GM19240 (cell line): ENCODE results near the gene HABP2.

Experiments used
- DNase-seq: peaks from one replicate; pipeline ENCODE4 v3.0.0; 2011; ENCODE audit warnings: low spot score; ENCODE audit not compliant: insufficient read length

HABP2 gene

DNA sequence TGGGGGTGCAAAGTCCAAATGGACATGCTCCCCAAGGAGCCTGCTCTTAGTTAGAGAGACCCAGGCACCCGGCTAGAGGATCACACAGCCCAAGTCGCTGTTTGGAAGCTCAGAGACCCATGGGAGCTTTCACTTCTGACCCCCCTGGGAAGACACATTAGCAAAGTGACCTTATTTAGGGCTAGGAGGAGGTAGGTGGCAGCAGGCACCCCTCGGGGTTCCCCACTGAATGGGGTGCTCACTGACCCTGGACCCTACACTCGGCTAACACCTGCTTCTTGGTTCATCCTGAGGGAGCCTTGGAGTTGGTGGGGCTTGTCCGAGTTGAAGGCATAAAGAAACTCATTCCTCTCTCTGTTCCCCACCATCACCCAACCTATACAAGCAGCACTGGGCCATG is 27.1 kb upstream of the HABP2 start:
- DNase-seq = no peak

DNA sequence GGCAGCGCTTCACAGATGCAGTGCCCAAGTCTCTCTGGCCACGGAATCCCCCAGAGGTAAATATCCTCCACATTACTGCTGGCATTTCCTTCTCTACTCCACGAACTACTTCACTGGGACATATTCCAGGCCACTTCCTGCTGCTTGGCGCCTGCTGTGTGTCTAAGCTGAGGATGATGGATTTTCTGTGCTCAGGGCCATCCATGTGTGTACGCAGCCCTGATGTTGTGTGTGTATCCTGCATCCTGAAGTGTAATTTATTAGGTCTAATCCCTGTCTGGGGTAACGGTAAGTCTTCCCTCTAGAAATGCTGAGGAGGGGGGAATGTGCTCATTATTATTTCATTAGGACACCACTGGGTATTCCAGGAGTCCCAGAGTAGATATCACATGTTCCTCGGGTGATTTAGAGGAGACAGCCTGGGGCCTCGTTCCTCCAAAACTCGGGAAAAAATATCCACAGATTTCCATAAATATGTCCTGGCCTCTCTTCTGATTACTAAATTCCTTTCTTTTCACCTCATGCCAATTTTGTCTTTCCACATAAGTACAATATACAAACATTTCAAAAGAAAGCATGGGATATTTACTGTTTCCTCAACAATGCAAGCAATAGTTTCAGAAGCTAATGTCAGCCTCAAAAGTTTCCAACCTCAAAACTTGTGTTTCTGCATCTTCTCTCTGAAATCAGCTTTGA is 25.5 kb upstream of the HABP2 start:
- DNase-seq = no peak

DNA sequence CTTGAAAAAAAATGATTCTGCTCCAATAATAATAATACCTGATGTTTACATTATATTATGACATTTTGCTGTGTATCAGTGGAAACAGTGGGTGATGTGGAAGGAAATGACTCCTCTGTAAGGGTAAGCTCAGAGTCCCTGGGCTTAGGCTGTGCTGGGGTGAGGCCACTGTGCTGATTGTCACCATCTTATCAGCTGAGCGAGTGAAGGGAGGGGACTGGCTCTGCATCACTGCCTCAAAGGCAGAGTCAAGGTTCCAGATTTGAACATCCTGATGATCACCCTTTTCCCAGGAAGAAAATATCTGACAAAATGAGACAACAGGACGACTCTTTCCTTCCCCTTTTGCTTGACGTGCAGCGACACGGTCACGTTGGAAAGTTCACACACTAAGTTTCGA is 24.0 kb upstream of the HABP2 start:
- DNase-seq = no peak

DNA sequence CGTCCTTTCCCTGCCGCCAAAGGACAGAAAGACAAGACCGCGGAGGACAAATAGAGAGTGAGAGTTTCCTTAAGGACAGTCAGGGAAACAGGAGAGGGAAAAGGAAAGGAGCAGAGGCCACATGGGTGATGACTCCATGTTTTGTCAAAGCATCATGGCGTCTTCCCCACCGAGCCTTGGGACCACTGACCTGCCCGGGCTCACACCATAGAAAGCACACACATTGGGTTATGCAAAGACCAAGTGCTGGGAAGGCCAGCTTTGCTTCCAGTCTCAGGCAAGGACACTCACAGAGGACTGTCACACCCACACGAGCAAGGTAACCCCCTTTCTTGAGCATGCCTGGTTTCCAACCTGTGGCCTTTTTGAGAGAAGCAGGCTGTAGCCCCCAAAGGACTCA is 23.3 kb upstream of the HABP2 start:
- no peak for DNase-seq

DNA sequence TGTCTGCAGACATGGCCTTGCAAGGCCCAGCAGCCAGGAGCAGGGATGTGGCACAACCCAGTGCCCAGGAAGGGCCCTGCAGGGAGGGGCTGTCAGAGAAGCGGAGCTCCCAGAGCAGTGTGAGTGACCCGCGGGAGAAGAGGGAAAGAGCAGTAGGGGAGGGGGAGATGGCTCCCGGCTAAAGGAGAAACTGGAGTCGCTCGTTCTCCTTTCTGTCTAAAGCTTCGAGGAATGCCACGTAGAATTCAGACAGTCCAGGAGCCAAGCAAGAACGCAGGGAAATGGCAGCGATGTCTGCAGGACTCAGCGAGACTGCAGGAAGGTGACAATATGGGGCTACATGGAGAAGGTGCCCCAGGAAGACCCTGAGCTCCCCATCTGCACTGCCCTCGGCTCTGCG is 22.4 kb upstream of the HABP2 start:
- no peak for DNase-seq

DNA sequence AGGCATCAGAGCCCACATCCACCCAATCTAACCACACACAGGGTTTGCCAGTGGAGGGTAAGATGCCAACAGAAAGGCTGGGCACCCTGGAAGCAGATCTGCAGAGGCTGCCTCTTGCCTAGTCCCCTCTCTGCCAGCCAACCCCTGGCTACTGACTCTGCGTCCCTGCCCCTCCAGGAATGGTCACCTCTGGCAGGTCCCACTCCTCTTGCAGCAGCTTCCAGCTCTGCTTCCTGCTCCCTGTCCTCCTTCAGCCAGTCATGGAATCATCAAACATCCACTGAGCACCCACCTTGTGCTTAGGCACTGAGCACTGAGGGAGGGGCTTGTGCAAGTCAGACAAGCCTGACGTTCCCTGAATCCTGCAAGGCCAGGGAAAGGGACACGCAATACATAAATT is 20.1 kb upstream of the HABP2 start:
- no peak for DNase-seq

DNA sequence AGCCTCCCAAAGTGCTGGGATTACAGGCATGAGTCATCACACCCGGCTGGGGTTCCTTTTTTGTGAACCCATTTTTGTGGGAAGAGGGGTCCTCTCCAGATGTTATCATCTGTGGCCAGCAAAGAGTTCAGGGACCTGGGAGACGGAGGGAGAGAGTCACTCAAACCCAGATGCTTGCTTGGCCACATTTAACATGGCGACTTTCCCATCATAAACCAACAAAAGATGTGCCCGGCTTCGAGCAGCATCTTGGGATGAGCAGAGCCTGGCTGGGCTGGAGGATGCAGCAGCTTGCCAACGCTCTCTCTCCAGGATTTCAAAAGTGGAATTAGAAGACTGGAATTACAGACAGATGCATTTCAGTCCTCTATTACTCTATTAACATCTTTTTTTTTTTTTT is 19.1 kb upstream of the HABP2 start:
- no peak for DNase-seq

DNA sequence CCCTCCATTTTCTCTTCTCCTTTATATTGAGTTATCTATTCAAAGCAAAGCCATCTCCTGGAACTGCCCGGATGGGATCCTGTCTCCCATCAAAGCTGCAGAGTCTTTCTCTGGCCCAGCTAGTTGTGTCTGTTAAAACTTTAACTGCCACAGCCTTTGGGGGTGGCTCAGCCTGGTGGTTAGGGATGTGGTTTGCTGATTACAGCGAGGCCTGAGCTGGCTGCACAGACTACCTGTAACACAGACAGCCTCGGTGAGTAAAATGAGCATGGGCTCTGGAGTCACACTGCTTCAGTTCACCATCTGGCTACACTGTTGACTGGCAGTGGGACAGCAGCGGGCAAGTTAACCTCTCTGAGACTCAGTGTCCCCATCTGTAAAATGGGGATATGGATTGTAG is 18.4 kb upstream of the HABP2 start:
- no peak for DNase-seq

DNA sequence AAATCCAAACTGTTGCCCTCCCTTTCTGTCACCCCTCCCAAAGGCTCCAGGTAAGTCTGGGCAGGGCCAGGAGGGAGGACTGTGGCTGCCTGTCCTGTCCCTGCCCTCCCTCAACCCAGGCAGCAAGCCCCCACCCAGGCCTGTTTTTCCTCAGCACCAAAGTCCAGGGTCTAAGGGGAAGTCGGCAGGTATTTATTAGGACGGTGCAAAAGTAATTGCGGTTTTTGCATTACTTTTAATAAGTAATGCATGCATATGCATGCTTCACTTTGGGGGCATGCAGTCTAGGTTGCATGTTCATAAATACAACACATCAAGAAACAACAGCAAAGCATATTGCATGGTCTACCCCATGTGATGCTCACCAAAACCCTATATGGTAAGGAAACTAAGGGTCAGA is 15.2 kb upstream of the HABP2 start:
- no peak for DNase-seq

DNA sequence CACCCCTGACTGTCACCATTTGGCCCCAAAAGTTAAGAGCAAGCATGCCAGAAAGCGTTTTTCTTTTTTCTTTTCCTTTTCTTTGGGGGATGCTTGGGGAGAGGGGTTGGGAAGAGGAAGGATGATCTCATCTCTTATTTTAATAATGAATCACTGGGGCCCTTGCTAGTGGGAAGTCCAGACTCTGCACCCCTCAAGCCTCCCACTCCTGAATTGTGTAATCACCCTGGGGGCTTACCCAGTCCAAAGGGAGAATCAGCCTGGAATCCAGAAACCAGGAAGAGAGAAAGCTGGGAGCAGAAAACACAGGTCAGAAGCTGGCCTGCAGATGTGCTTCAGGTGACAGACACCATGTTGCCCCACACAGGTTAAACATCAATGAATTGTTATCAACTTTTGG is 14.7 kb upstream of the HABP2 start:
- DNase-seq = no peak

DNA sequence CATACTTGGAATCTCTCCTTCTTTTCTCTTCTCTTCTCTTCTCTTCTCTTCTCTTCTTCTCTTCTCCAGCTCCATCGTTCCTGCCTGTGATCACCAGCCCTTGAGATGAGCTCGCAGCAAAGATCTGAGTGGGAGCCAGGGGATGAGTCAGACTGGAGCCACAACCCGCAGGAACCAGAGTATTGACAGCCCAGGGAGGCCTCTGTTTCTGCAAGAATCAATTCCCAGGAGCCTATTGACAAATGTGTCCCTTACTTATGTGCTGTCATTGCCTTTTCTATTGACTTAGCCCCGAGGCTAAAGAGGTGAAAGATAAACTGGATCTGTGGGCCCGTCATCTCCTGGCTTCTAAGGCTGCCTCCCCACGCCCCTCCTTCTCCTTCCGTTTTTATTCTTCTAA is 13.1 kb upstream of the HABP2 start:
- DNase-seq = no peak

DNA sequence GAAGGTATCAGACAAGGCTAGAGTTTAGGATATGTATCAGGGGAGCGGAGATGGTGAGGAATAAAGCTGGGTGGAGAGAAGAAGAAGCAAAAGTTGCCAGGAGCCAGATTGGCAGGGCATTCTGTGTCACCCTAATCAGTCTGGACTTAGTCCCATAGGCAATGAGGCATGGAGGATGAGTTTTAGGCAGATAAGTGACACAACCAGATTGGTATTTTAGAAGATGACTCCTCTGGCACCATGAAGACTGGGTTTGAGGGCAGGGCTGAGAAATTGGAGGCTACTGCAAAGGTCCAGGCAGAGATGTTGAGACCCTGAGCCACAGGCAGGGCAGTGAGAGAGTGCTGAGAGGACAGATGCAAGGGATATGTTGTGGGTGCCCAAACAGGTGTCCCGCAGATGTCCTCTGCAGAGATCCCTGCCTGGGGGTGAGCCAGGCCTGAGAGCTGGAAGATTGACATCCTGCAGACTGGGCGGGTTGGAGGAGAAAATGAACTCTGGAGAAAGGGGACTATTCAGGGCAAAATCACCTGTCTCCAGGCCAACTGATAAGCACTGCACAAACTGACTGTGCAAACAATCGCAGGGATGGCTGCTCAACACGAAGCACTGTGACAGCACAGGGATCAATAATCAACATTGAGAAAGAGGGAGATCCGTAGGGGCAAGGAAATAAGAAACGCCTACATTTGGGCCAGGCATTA is 11.9 kb upstream of the HABP2 start:
- no peak for DNase-seq

DNA sequence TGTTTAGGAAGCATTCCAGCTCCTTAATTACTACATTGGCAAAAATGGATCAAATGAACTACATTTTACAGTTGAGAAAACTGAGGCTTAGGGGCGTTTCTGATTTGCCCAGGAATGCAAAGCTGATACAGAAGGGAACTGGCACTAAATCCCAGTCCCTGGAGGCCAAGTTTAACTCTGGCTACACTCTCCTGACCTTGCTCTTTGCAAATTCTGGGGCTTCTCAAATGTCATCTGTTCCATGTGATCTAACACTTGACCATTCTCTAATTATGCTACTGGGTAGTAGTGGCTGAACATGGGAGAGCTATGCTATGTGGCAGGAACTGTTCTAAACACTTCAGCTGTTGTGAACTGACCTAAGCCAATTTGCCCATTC is 11.3 kb upstream of the HABP2 start:
- no peak for DNase-seq

DNA sequence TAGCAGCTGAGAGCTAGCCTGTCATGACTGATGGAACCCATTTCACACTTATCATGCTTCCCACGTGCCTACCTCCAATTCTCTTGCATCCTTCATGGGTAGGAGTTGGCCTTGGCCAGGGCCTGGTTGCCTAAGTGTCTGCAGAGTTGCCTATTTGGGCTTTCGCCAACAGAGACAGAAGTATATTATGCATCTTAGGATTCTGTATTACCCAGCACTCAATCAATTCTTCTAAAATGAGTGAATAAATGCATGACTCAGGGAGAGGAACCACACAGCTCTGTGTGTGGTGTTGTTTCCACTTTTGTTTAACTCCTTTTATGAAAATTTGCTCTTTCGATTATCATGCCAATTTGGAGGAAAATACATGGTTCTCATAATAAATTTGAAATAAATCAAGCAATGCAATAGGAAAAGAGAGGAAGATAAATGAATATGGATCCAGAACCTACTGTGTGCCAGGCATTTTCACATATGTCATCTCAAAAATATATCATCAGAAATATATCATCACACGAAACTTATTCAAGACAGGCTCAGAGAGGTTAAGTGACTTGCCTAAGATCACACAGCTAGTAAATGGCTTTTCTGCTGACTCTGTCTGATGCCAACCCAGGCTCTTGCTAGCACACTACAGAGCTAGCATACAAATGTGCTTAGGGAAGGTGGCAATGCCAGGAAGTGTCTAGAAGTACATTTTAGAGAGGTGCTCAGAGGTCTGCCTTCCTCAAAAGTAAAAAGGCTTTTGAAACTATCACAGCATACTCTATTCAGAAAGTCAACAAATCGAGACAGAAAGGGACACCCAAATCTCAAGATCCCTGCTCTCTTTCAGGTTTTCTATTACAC is 9.5 kb upstream of the HABP2 start:
- DNase-seq = no peak

DNA sequence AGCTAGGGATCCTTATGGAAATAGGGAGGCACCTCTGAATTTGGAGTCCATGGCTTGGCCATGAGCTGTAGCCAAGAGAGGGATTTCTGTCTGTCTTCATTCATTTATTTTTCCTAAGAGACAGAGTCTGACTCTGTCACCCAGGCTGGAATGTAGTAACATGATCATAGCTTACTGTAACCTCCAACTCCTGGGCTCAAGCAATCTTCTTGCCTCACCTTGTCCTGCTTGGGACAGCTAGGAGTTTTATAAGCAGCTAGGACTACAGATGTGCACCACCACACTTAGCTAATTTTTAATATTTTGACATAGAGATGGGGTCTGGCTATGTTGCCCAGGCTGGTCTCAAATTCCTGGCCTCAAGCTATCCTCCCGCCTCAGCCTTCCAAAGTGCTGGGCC is 8.5 kb upstream of the HABP2 start:
- DNase-seq = no peak

DNA sequence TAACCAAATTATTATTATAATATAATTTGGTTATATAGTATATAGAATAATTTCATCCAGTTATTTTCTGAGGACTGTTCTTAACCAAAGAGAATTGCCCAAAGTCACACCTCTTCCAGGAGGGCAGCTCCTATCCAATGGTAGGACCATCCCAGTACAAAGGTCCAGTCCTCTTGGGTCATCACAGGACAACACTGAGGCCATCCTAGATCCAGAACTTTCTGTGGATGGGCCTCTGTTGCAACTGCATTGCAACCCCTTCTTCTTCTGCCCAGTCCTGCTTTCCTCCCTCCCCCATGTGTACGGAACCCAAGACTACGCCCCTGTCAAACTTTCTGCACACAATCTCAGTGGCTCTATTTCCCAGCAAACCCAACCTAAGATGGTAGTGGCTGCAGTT is 5.4 kb upstream of the HABP2 start:
- no peak for DNase-seq

DNA sequence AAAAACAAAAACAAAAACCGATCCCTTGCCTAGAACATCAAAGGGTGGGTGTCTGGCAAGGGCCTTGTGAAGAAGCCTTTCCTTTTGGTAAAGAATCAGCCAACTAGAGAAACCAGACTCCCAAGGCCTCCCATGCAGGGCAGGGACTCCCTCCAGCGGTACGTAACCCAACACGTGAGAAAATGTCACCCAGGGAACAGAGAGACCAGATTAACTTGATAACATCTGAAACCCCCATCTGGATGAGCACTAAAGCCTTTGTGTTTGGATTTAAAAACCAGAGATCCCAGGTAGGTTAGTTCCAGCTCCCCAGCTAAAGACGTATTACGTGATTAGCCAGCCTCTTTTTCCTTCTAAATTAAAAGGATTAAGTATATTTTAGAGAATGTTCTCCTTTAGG is 3.0 kb upstream of the HABP2 start:
- no peak for DNase-seq

DNA sequence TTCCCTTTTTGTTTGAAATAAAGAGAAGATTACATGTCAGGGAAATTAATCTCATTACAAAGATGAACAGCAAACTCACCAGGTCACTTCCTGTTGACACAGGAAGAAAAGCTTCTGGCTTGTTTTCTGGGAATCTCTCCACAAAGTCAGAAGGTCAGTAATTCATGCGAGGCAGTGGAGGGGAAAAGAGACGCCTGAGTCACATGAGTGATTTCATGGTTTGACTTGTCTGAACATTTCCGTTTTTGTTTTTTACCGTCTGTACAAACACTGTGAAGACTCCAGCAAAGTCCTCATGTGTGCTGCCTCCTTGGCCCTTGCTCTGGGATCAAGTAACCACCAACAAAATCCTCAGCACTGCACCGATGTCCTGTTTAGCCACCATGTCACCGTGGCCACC is 2.5 kb upstream of the HABP2 start:
- no peak for DNase-seq

DNA sequence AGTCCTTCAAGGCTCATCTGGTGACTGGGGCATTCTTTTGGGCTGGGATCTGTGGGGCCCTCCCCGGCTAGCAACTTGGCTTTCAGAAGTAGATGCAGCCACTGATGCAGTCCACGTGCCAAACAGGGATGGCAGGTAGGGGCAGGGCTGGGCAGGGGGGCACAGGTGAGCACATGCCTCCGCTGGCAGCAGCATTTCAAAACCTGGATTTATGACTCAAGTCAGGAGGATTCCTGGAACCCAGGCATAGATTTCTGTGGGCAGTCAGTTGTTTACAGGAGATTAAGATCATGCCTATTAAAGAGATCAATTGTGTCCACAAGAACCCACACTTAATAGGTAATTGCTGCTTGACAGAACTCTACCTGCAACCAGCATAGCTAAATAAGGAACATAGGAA is 839 bp upstream of the HABP2 start:
- DNase-seq = no peak

DNA sequence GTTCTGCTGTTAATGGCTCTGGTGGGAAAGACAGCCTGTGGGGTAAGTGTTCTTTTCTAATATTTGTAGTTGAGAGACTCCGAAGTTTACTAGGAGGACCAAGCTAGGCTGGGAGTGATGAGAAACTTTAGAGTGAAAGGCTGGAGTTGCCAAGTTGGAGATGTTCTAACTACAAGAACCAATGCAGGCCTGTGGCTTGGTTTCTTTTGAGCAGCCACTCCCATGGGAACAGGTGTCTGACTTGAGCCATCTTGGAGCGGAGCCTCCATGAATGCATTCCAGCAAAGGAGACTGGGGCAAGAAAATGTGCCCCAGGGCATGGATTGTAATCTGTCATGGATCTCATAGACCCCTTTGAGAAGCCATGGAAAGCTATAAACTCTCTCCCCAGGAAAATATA is 296 bp downstream of the HABP2 start:
- DNase-seq = no peak

DNA sequence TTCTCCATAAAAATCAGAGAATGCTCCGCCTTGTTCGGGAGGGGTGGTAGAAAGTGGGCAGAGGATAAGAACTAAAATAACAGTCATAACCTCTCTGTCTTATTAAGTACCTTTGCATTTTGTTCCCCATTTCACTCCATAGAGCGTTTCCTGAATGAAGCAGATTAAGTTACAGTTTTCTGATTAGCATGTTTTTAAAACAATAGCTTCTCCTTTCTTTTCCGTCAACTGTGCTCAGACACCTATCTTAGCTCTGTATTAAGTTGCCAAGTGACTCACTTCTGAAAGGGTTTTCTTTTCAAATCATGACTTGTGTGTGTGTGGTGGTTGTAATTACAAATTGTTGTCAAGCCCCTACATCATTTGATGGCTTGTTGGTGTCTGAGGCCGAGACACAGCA is 1.4 kb downstream of the HABP2 start:
- DNase-seq = no peak

DNA sequence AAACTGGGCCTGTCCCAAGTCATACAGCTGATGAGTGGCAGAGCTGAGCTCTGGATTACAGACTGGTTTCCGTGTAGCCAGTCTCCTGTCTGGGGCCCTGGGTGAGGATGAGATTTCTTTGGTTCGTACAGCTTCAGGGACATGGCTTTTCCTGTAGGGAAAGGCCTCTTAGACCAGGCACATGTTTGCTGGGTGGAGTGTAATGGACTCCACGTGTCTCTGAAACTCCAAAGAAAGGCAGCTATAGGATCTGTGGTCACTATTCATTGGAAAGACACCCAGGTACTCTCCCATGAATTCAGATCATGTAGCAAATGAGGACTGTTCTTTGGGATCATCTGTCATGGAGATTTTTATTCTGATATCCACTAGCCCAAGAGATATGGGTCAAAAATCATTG is 2.4 kb downstream of the HABP2 start:
- no peak for DNase-seq

DNA sequence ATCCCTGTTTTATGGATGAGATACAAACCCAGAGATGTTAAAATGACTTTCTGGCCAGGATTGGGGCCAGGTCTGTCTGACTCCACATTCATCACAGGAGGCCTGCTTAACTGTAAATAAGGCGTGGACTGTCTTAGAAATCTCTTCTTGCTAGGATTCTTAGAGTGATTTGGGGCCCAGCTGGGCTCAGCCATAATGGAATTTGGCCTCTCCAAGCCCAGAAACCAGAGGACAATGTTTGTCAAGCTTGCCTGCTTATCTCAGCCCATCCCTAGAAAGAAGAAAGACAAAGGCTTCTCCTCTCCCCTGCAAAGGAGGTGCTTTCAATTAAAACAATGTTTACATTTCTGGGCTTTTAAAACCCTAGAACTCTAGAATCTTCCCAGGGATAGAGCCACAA is 2.9 kb downstream of the HABP2 start:
- DNase-seq = no peak
